Stimulated activated CD8-positive, alpha-beta memory T cell treated with anti-CD3 and anti-CD28 coated beads, Interleukin-2, amount 100 ng/mL, for 1 hour (primary cell): ENCODE measurements around the gene LDLRAD4.
"Not testable (repeated sequence)": the region's sequence is repeated elsewhere in the genome, so short reads cannot be mapped to it uniquely, and the experiment has no call there.

ENCODE experiments used
- DNase-seq, 2 donors: peaks; one replicate each; pipeline ENCODE4 v3.0.0-alpha.2; 2020; ENCODE audit warnings: low read depth in 2 of 2

The LDLRAD4 gene

GRCh38 chr18:13661779-13662256 lies 443.3 kb downstream of the LDLRAD4 start:
- DNase-seq = no peak

GRCh38 chr18:13672657-13673056 lies 454.1 kb downstream of the LDLRAD4 start:
- no peak for DNase-seq

- no peak for DNase-seq
Measured at GRCh38 chr18:13676471-13676870, 457.9 kb downstream of the LDLRAD4 start.

GRCh38 chr18:13677350-13677749 lies 458.8 kb downstream of the LDLRAD4 start:
- DNase-seq = not testable (repeated sequence)

- DNase-seq = no peak
Measured at GRCh38 chr18:13680612-13681011, 462.1 kb downstream of the LDLRAD4 start.

DNA sequence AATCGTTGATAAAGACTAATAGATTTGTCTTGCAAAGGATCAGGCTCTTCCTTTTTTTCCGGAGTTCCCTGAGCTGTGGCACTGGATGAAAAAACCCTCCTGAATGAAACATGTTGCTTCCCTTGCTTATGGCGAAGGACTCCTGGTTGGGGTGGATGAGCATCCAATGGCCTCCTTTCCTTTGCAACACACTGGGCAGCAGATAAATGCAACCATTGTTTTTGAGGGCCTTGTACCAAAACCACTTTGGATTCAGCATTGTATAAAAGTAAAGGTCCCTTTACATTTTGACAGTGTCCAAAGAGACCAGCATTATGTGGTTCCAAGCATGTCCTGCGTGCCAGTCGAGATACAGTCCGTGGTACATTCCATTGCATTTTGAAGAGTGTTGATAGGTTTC lies 463.1 kb downstream of the LDLRAD4 start:
- no peak for DNase-seq

GRCh38 chr18:13684546-13684945 lies 466.0 kb downstream of the LDLRAD4 start:
- no peak for DNase-seq

DNA sequence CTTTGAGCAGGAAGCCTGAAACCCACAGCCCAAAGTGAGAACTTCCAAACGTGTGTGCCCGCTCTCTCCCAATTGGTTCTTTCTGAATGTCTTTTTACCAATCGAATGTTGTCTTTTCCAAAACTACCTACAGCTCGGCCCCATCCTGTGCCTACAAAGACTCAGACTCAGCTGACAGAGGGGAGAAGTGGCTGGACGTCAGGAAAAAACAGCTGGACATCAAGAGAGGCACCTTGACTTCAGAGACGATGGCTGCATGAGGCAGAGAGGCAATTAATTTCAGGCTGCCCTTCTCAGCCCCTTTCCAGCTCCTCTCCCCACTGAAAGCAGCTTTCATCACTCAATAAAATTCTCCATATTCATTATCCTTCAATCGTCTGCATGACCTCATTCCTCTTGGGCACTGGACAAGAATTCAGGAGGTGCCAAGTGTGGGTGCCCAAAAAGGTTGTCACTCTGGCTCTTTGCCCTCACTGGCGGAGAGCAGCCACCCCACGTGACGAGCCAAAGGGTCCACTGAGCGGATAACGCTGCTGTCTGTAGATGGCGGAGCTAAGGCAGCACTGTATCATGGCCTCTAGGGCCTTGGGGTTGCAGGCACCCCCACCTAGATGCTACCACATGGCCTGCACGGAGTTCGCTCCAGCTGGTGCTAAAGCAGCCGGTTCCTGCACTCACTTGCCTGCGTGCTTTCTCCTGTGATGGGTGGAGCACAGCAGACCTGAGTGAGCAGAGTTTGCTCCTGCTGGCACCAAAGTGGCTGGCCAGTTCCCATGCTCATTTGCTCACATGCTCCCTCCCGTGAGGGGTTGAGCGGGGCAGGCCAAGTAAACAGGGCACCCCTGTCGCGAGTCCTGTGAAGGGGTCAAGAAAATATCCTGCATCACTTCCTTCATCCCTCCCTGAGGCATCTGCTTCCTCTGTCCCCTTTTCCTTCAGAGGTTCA lies 469.9 kb downstream of the LDLRAD4 start:
- DNase-seq = no peak

DNA sequence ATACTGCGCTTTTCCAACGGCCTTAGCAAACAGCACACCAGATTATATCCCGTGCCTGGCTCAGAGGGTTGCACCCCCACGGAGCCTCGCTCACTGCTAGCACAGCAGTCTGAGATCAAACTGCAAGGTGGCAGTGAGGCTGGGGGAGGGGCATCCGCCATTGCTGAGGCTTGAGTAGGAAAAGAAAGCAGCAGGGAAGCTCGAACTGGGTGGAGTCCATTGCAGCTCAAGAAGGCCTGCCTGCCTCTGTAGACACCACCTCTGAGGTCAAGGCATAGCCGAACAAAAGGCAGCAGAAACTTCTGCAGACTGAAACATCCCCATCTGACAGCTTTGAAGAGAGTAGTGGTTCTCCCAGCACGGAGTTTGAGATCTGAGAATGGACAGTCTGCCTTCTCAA lies 471.5 kb downstream of the LDLRAD4 start:
- not testable (repeated sequence) for DNase-seq

- not testable (repeated sequence) for DNase-seq
Measured at GRCh38 chr18:13695337-13695736, 476.8 kb downstream of the LDLRAD4 start.

GRCh38 chr18:13696961-13697360 lies 478.4 kb downstream of the LDLRAD4 start:
- DNase-seq = no peak

GRCh38 chr18:13700153-13700552 lies 481.6 kb downstream of the LDLRAD4 start:
- no peak for DNase-seq
